Naive thymus-derived CD4-positive, alpha-beta T cell (primary cell): Measurements from ENCODE around the gene LIMS1. TPM values are rescaled to one million over a fixed set of nuclear protein-coding genes. Genes with fewer than 3 reads are reported as not detected.
A peak's percentile ranks its signal among the peaks of the same experiment; 100 is the strongest.
"Not testable (repeated sequence)": the region's sequence is repeated elsewhere in the genome, so short reads cannot be mapped to it uniquely, and the experiment has no call there.

Source experiments
- ATAC-seq: fragments of 150-1000 bp; cut with Tn5 transposase; 2 replicates; pipeline ENCODE4 v1.10.0; 2021; ENCODE audit warnings: mild to moderate bottlenecking, moderate library complexity
- CTCF ChIA-PET: fragments of 350-600 bp; sonication (Branson Sonifier 250); formaldehyde crosslinking; loops from one replicate; lab custom pipeline; 2021; ENCODE audit warnings: antibody characterized with exemption; lab: Charles Lee
- POLR2A ChIA-PET: fragments of 350-600 bp; sonication (Branson Sonifier 250); formaldehyde crosslinking; loops from one replicate; lab custom pipeline; 2021; ENCODE audit warnings: antibody characterized with exemption, inconsistent platforms; lab: Charles Lee
- DNase-seq, 9 donors: peaks; one replicate each; pipeline versions ENCODE4 v3.0.0 to v3.0.0-alpha.2; 2020 to 2022; ENCODE audit warnings: mixed read lengths in 1 of 9
- H3K27ac ChIP-seq: one replicate; pipeline ENCODE4 v1.7.0; 2013; ENCODE audit warnings: mild to moderate bottlenecking, low read depth, low read length, moderate library complexity
- H3K27me3 ChIP-seq, 2 donors: one replicate each; pipeline ENCODE4 v1.7.0; 2013; ENCODE audit warnings: low read length in 2 of 2, mild to moderate bottlenecking in 2 of 2, moderate library complexity in 2 of 2; ENCODE audit not compliant: control insufficient read depth in 2 of 2, insufficient read depth in 2 of 2
- H3K36me3 ChIP-seq, 3 experiments: 1 replicate in 2 of 3; 2 replicates in 1 of 3; pipeline ENCODE4 v1.7.0; 2013; ENCODE audit warnings: low read length in 3 of 3, mild to moderate bottlenecking in 3 of 3, moderate library complexity in 1 of 3; ENCODE audit not compliant: insufficient read depth in 3 of 3, control insufficient read depth in 2 of 3
- H3K4me1 ChIP-seq, 2 donors: one replicate each; pipeline ENCODE4 v1.7.0; 2013; ENCODE audit warnings: low read length in 2 of 2, mild to moderate bottlenecking in 2 of 2, moderate library complexity in 1 of 2; ENCODE audit not compliant: control insufficient read depth in 2 of 2, insufficient read depth in 2 of 2
- H3K4me3 ChIP-seq: 2 replicates; pipeline ENCODE4 v1.7.0; 2013; ENCODE audit warnings: mild to moderate bottlenecking, low read length
- H3K9me3 ChIP-seq, 3 experiments: 1 replicate in 2 of 3; 2 replicates in 1 of 3; pipeline ENCODE4 v1.7.0; 2013; ENCODE audit warnings: low read length in 3 of 3; ENCODE audit not compliant: control insufficient read depth in 2 of 3
- H3K27ac Mint-ChIP-seq, 9 donors: one replicate each; pipeline ENCODE4 v1.8.0; 2020 to 2022; ENCODE audit warnings: mixed read lengths in 9 of 9, mild to moderate bottlenecking in 8 of 9, moderate library complexity in 5 of 9, inconsistent platforms in 2 of 9
- H3K27me3 Mint-ChIP-seq, 5 donors: one replicate each; pipeline ENCODE4 v1.8.0; 2021 to 2022; ENCODE audit warnings: mixed read lengths in 5 of 5, mild to moderate bottlenecking in 1 of 5
- H3K36me3 Mint-ChIP-seq, 5 donors: one replicate each; pipeline ENCODE4 v1.8.0; 2020 to 2022; ENCODE audit warnings: mixed read lengths in 5 of 5, mild to moderate bottlenecking in 3 of 5, inconsistent platforms in 1 of 5
- H3K4me1 Mint-ChIP-seq, 7 donors: one replicate each; pipeline ENCODE4 v1.8.0; 2020 to 2022; ENCODE audit warnings: mixed read lengths in 7 of 7, mild to moderate bottlenecking in 3 of 7, inconsistent platforms in 1 of 7
- H3K4me3 Mint-ChIP-seq, 10 donors: one replicate each; pipeline ENCODE4 v1.8.0; 2020 to 2022; ENCODE audit warnings: mild to moderate bottlenecking in 10 of 10, mixed read lengths in 10 of 10, moderate library complexity in 6 of 10, inconsistent platforms in 2 of 10
- H3K9me3 Mint-ChIP-seq, 11 donors: one replicate each; pipeline ENCODE4 v1.8.0; 2020 to 2022; ENCODE audit warnings: mixed read lengths in 11 of 11, mild to moderate bottlenecking in 4 of 11, inconsistent platforms in 1 of 11, moderate library complexity in 1 of 11
- intact Hi-C, 2 donors: fragments of 100-400 bp; cut with micrococcal nuclease; formaldehyde crosslinking; loops; one replicate each; pipeline ENCODE4 v1.15.1; 2023
- polyA plus RNA-seq, 2 donors: library from polyadenylated mRNA; unstranded; fragments of 300-500 nt; fragmentation: Illumina TruSeq; gene quantifications; one replicate each; pipeline ENCODE4 v1.2.3, GENCODE V29; 2021
- total RNA-seq, 6 experiments: library from RNA in 5 of 6; stranded (reverse) in 5 of 6; gene quantifications; 1 replicate in 5 of 6; 2 replicates in 1 of 6; pipeline ENCODE4 v1.2.3 and lab custom pipeline; 2021 to 2026

LIMS1 gene
- total and polyA plus RNA-seq, 7 experiments from 2014 or later, result 25.3 to 75.3 (median 53.5) TPM

GRCh38 chr2:108648796-108649195 lies 114.5 kb downstream of the LIMS1 start:
- Mint-ChIP-seq H3K4me1 (peaks cover 14 to 59% (median 44%) of the 10 kb centered on the region in 7 donors), H3K9me3 (peaks cover 0 to 36% (median 0%) of the 10 kb centered on the region in 11 donors), H3K36me3 (peaks cover 0 to 56% (median 6%) of the 10 kb centered on the region in 5 donors)
- DNase-seq, H3K27me3 ChIP-seq, CTCF ChIA-PET, H3K27me3 Mint-ChIP-seq, ATAC-seq, H3K27ac Mint-ChIP-seq, intact Hi-C loops, POLR2A ChIA-PET, H3K27ac ChIP-seq, H3K9me3 ChIP-seq, H3K36me3 ChIP-seq, H3K4me3 ChIP-seq, H3K4me3 Mint-ChIP-seq: not testable (repeated sequence)
- H3K4me1 ChIP-seq, result peaks cover 13 to 20% of the 10 kb centered on the region in 2 donors

GRCh38 chr2:108650465-108650864 lies 116.2 kb downstream of the LIMS1 start:
- Mint-ChIP-seq H3K27ac (peak overlapping the region in 1 of 9 donors; percentile 38), H3K4me1 (peaks cover 14 to 56% (median 40%) of the 10 kb centered on the region in 7 donors), H3K4me3 (peak overlapping the region in 1 of 10 donors; percentile 59), H3K36me3 (peaks cover 0 to 41% (median 0%) of the 10 kb centered on the region in 5 donors), H3K9me3 (peaks cover 0 to 27% (median 0%) of the 10 kb centered on the region in 11 donors)
- intact Hi-C loops, POLR2A ChIA-PET, ATAC-seq, H3K4me3 ChIP-seq, DNase-seq, H3K27me3 ChIP-seq, CTCF ChIA-PET, H3K9me3 ChIP-seq, H3K36me3 ChIP-seq, H3K27me3 Mint-ChIP-seq, H3K27ac ChIP-seq: not testable (repeated sequence)
- peaks cover 13 to 20% of the 10 kb centered on the region in 2 donors for H3K4me1 ChIP-seq

DNA sequence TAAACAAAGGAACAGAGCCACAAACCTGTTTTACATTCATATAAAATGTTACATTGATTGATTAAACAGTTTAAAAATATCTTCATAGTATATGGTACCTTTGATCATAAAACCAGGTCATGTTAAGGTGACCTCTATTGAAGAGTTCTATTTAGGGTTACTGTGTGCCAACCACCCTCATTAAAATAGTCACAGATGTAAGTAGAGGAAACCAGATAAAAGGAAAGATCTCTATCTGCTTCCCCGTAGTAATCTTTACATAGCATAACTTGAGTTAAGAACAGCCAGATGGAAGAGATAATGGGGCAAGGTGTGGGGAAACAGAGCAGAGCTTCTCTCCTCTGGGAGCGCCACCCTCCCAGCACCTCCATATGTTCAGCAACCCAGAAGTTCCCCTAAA lies 117.2 kb downstream of the LIMS1 start:
- H3K9me3 ChIP-seq, H3K27me3 ChIP-seq, H3K36me3 ChIP-seq, CTCF ChIA-PET, H3K27ac ChIP-seq, H3K27me3 Mint-ChIP-seq, intact Hi-C loops, POLR2A ChIA-PET, H3K4me3 ChIP-seq: not testable (repeated sequence)
- H3K4me1 Mint-ChIP-seq, result peaks cover 14 to 54% (median 39%) of the 10 kb centered on the region in 7 donors
- peaks cover 0 to 17% (median 0%) of the 10 kb centered on the region in 11 donors for H3K9me3 Mint-ChIP-seq
- H3K27ac Mint-ChIP-seq, result peak overlapping the region in 4 of 9 donors; percentile 9 to 77 (median 42)
- ATAC-seq (peak; percentile 47), DNase-seq (peak in 2 of 9 donors; percentile 18 to 20)
- H3K4me1 ChIP-seq, result peaks cover 13 to 20% of the 10 kb centered on the region in 2 donors
- peak overlapping the region in 8 of 10 donors; percentile 19 to 72 (median 57) for H3K4me3 Mint-ChIP-seq
- H3K36me3 Mint-ChIP-seq, result peaks cover 0 to 31% (median 0%) of the 10 kb centered on the region in 5 donors

DNA sequence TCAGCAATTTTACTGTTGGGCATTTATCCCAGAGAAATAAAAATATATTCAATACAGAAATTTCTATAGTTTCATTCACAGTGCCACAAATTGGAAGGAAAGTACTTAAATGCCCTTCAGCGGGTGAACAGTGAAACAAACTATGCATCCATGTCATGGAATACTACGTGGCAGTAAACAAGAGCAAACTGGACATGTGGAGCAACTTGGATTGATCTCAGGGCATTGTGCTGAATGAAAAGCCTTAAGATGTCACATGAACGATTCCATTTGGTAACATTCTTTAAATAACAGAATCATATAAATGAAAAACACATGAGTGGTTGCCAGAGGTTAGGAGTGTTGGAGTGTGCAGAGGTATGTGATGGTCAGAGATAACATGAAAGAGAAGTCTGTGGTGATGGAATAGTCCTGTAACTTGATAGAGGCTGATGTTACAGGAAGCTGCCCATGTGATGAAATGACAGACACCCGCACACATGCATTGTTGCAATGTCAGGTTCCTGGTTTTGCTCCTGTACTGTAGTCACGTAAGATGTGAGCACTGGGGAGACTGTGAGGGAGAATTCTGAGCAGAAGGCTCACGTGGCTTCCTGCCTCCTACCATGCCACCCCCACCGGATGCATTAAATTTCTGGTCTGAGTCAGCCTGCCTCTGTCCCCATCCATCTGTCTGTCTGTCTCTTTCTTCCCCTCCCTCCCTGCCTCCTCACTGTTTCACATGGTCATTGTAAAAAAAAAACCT lies 118.1 kb downstream of the LIMS1 start:
- Mint-ChIP-seq H3K4me1 (peaks cover 14 to 50% (median 39%) of the 10 kb centered on the region in 7 donors), H3K4me3 (peak overlapping the region; percentile 34 to 81 (median 69)), H3K36me3 (peaks cover 0 to 25% (median 0%) of the 10 kb centered on the region in 5 donors), H3K9me3 (peaks cover 0 to 14% (median 0%) of the 10 kb centered on the region in 11 donors), H3K27ac (peak overlapping the region in 7 of 9 donors; percentile 39 to 93 (median 68))
- H3K27me3 Mint-ChIP-seq, intact Hi-C loops, CTCF ChIA-PET, H3K9me3 ChIP-seq, H3K27me3 ChIP-seq, H3K27ac ChIP-seq, H3K4me3 ChIP-seq, H3K36me3 ChIP-seq, POLR2A ChIA-PET: not testable (repeated sequence)
- DNase-seq, result peak in 5 of 9 donors; percentile 18 to 40 (median 25)
- ATAC-seq, result peak; percentile 91
- peaks cover 13 to 20% of the 10 kb centered on the region in 2 donors for H3K4me1 ChIP-seq

GRCh38 chr2:108653425-108653824 lies 119.2 kb downstream of the LIMS1 start:
- CTCF ChIA-PET, ATAC-seq, H3K9me3 Mint-ChIP-seq, H3K27me3 Mint-ChIP-seq, H3K27ac ChIP-seq, H3K27me3 ChIP-seq, POLR2A ChIA-PET, H3K4me3 Mint-ChIP-seq, H3K4me3 ChIP-seq, intact Hi-C loops, H3K36me3 ChIP-seq, DNase-seq, H3K9me3 ChIP-seq: not testable (repeated sequence)
- H3K4me1 ChIP-seq, result peaks cover 13 to 20% of the 10 kb centered on the region in 2 donors
- H3K4me1 Mint-ChIP-seq, result peaks cover 14 to 41% (median 34%) of the 10 kb centered on the region in 7 donors
- H3K27ac Mint-ChIP-seq, result peak overlapping the region in 1 of 9 donors; percentile 77
- H3K36me3 Mint-ChIP-seq, result peaks cover 0 to 14% (median 0%) of the 10 kb centered on the region in 5 donors

- CTCF ChIA-PET, H3K27ac ChIP-seq, H3K36me3 Mint-ChIP-seq, H3K9me3 ChIP-seq, H3K36me3 ChIP-seq, H3K27me3 ChIP-seq, POLR2A ChIA-PET, H3K4me3 ChIP-seq, H3K9me3 Mint-ChIP-seq, H3K27me3 Mint-ChIP-seq, ATAC-seq, intact Hi-C loops, DNase-seq: not testable (repeated sequence)
- H3K4me1 ChIP-seq, result peaks cover 13 to 20% of the 10 kb centered on the region in 2 donors
- Mint-ChIP-seq H3K4me1 (peaks cover 14 to 37% (median 30%) of the 10 kb centered on the region in 7 donors), H3K4me3 (peak overlapping the region in 1 of 10 donors; percentile 12), H3K27ac (peak overlapping the region in 1 of 9 donors; percentile 77)
Measured at GRCh38 chr2:108653849-108654248, 119.6 kb downstream of the LIMS1 start.
